Calu3 (cell line): ENCODE results near the gene SPAG16. TPM values are rescaled to one million over a fixed set of nuclear protein-coding genes. Genes with fewer than 3 reads are reported as not detected.

Source experiments
- BruUV-seq: library from RNA; stranded (reverse); fragments of 400-500 nt; replicated peaks from 2 replicates; lab custom pipeline; 2021; lab: Mats Ljungman, UMichigan
- CTCF ChIA-PET: fragments of 300-600 bp; sonication (Branson Sonifier 250); formaldehyde crosslinking; loops from one replicate; lab custom pipeline; 2022; ENCODE audit warnings: antibody characterized with exemption; lab: Charles Lee
- DNase-seq: peaks from one replicate; pipeline ENCODE4 v3.0.0; 2022
- H3K27ac Mint-ChIP-seq: one replicate; pipeline ENCODE4 v1.8.0; 2022; ENCODE audit warnings: mixed read lengths; ENCODE audit not compliant: unreplicated experiment
- H3K27me3 Mint-ChIP-seq: one replicate; pipeline ENCODE4 v1.8.0; 2022; ENCODE audit warnings: mixed read lengths; ENCODE audit not compliant: unreplicated experiment
- H3K36me3 Mint-ChIP-seq: one replicate; pipeline ENCODE4 v1.8.0; 2022; ENCODE audit warnings: mild to moderate bottlenecking, moderate library complexity, mixed read lengths; ENCODE audit not compliant: insufficient read depth, unreplicated experiment
- H3K4me1 Mint-ChIP-seq: one replicate; pipeline ENCODE4 v1.8.0; 2022; ENCODE audit warnings: mild to moderate bottlenecking, low read depth, mixed read lengths; ENCODE audit not compliant: unreplicated experiment
- H3K4me3 Mint-ChIP-seq: one replicate; pipeline ENCODE4 v1.8.0; 2022; ENCODE audit warnings: mild to moderate bottlenecking, low read depth, moderate library complexity, mixed read lengths; ENCODE audit not compliant: unreplicated experiment
- H3K9me3 Mint-ChIP-seq: one replicate; pipeline ENCODE4 v1.8.0; 2022; ENCODE audit warnings: low read depth, mixed read lengths; ENCODE audit not compliant: unreplicated experiment
- intact Hi-C: fragments of 100-400 bp; cut with micrococcal nuclease; formaldehyde crosslinking; loops from one replicate; pipeline ENCODE4 v1.10.0; 2022; ENCODE audit not compliant: unreplicated experiment
- total RNA-seq: library from RNA; stranded (reverse); gene quantifications from 2 replicates; pipeline ENCODE4 v1.2.3, GENCODE V29; 2022
- TF ChIP-seq, protein P1 (sequence below): fragments of 200-600 bp; IDR thresholded peaks from one replicate; pipeline ENCODE4 v1.8.0; 2022; ENCODE audit warnings: antibody characterized with exemption; ENCODE audit not compliant: unreplicated experiment

The SPAG16 gene
- total RNA-seq, 1 experiment from 2014 or later = 30.2 TPM

DNA sequence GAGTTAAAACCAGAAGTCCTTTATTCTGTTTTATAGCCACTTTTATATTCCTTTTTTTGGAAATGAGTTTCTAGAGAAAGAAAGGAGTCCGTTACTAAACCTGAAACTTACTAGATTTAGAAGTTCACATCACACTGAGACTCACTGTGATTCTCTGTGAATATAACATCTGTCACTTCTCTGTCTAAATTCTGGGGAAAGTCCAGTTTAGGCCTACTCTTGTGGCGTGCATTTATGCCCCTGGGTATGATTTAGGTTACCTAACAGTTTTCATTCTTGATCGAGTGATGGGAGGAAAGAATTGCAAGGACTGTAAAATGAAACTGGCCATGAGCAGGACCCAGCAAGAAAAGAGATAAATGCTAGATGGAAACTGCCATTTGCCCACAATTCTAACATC lies 449.6 kb downstream of the SPAG16 start:
- no TSS peak for BruUV-seq
- CTCF ChIA-PET = interaction anchor here (0.7 kb wide), 1 partner anchor 346 kb away, joined by 5 read pairs; no protein-coding TSS in a partner anchor
- no peaks in the 10 kb centered on the region for H3K4me1 Mint-ChIP-seq
- DNase-seq = no peak
- TF ChIP-seq, protein P1, sequence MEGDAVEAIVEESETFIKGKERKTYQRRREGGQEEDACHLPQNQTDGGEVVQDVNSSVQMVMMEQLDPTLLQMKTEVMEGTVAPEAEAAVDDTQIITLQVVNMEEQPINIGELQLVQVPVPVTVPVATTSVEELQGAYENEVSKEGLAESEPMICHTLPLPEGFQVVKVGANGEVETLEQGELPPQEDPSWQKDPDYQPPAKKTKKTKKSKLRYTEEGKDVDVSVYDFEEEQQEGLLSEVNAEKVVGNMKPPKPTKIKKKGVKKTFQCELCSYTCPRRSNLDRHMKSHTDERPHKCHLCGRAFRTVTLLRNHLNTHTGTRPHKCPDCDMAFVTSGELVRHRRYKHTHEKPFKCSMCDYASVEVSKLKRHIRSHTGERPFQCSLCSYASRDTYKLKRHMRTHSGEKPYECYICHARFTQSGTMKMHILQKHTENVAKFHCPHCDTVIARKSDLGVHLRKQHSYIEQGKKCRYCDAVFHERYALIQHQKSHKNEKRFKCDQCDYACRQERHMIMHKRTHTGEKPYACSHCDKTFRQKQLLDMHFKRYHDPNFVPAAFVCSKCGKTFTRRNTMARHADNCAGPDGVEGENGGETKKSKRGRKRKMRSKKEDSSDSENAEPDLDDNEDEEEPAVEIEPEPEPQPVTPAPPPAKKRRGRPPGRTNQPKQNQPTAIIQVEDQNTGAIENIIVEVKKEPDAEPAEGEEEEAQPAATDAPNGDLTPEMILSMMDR = no peak
- no peaks in the 10 kb centered on the region for H3K36me3 Mint-ChIP-seq
- intact Hi-C loops = no loop called here
- H3K9me3 Mint-ChIP-seq = peaks cover 3% of the 10 kb centered on the region
- no peak overlapping the region for H3K4me3 Mint-ChIP-seq
- no peaks in the 10 kb centered on the region for H3K27me3 Mint-ChIP-seq
- no peak overlapping the region for H3K27ac Mint-ChIP-seq

DNA sequence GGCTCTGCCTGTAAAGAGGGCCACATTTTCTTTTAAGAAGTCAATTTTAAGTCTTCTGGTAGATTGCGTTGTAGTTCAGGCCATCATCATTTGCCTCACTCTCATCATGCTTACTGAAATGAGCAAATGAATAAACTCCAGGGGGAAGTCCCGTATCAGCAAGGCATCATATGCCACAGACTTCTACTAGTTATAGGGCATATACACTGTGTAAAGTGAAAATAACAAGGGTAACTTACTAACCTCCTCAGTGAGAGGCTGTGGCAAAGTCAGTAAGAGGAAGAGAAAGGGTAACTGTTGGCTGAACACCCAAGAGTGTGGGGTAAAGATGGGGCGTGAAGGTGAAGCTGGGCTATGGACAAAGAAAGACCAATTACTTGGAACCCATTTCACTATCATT lies 456.2 kb downstream of the SPAG16 start:
- no peak overlapping the region for H3K27ac Mint-ChIP-seq
- no peak for DNase-seq
- H3K4me3 Mint-ChIP-seq = no peak overlapping the region
- H3K36me3 Mint-ChIP-seq = no peaks in the 10 kb centered on the region
- CTCF ChIA-PET = no interaction called here
- no peaks in the 10 kb centered on the region for H3K4me1 Mint-ChIP-seq
- no peaks in the 10 kb centered on the region for H3K27me3 Mint-ChIP-seq
- H3K9me3 Mint-ChIP-seq = peaks cover 5% of the 10 kb centered on the region
- no TSS peak for BruUV-seq
- intact Hi-C loops = no loop called here
- TF ChIP-seq, protein P1 = no peak

DNA sequence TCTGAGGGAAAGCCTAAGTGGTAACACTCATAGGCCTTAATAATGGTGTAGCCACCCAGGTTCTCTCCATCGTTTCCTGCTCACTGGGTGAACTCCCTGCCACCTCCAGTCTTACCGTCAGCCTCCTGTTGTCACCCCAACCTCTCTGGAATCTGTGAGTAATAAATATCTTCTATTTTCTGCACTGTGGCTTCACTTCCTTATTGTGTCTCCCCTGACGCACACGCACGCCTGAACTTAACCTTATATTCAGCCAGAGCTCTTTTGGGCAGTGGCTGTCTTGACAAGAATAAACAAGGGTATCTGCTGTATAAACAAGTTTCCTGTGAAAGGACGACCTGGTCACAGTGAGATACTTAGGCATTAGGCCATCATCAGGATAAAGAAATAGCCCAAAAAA lies 467.2 kb downstream of the SPAG16 start:
- no peaks in the 10 kb centered on the region for H3K4me1 Mint-ChIP-seq
- H3K9me3 Mint-ChIP-seq = no peaks in the 10 kb centered on the region
- no peaks in the 10 kb centered on the region for H3K36me3 Mint-ChIP-seq
- CTCF ChIA-PET = no interaction called here
- H3K4me3 Mint-ChIP-seq = no peak overlapping the region
- TF ChIP-seq, protein P1 = no peak
- H3K27ac Mint-ChIP-seq = no peak overlapping the region
- intact Hi-C loops = no loop called here
- no peak for DNase-seq
- BruUV-seq = no TSS peak
- no peaks in the 10 kb centered on the region for H3K27me3 Mint-ChIP-seq

DNA sequence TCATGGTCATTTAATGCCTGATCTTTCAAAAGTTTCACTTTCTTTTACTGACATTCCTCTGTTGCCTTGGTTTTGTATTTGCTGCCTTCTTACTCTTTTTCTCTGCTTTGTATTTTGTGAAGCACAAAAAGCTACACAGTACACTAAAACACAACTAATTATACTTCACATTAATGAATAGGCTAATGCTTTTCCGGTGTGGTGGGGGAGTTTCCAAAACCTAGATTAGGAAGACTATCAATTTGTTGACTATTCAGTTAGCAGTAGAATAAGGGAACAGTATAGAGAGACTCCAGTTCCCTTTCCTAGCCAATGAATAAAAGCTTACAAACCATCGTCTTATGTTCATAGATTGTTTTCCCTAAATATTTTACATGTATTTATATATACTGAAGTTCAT lies 468.3 kb downstream of the SPAG16 start:
- CTCF ChIA-PET = no interaction called here
- no peaks in the 10 kb centered on the region for H3K9me3 Mint-ChIP-seq
- no peaks in the 10 kb centered on the region for H3K27me3 Mint-ChIP-seq
- no TSS peak for BruUV-seq
- TF ChIP-seq, protein P1 = no peak
- DNase-seq = no peak
- H3K4me3 Mint-ChIP-seq = no peak overlapping the region
- H3K27ac Mint-ChIP-seq = no peak overlapping the region
- intact Hi-C loops = no loop called here
- no peaks in the 10 kb centered on the region for H3K36me3 Mint-ChIP-seq
- H3K4me1 Mint-ChIP-seq = no peaks in the 10 kb centered on the region
